MM.1S (cell line): ENCODE results near the gene DPP10.

ENCODE experiments used
- EZH2 ChIP-seq: fragments of 300-600 bp; sonication (generic); optimal IDR thresholded peaks from 2 replicates; pipeline ENCODE3; 2017; ENCODE audit warnings: low read depth, mild to moderate bottlenecking, antibody characterized with exemption, low read length, mixed read lengths
- TF ChIP-seq, protein P1 (sequence below): fragments of 300-600 bp; sonication (generic); IDR thresholded peaks from 2 replicates; pipeline ENCODE4 v1.5.1; 2016; ENCODE audit warnings: antibody characterized with exemption, low read length, mixed read lengths

DNA sequence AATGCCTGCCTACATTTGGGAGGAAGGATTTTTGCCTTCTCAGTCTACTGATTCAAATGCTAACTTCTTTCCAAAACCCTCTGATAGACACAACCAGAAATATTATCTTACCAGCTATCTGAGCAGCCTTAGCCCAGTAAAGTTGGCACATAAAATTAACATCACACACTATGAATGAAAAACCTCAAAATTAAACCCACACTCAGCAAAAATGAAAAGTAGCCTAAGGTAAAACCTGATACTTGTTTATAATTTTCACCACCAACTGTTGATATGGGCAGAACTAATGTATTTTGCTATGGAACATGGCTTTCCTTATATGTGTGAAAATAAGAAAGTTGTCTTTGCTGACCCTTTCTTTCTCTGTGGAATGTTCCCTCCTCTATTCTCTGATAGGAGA lies 226.0 kb downstream of the DPP10 start:
- TF ChIP-seq, protein P1, sequence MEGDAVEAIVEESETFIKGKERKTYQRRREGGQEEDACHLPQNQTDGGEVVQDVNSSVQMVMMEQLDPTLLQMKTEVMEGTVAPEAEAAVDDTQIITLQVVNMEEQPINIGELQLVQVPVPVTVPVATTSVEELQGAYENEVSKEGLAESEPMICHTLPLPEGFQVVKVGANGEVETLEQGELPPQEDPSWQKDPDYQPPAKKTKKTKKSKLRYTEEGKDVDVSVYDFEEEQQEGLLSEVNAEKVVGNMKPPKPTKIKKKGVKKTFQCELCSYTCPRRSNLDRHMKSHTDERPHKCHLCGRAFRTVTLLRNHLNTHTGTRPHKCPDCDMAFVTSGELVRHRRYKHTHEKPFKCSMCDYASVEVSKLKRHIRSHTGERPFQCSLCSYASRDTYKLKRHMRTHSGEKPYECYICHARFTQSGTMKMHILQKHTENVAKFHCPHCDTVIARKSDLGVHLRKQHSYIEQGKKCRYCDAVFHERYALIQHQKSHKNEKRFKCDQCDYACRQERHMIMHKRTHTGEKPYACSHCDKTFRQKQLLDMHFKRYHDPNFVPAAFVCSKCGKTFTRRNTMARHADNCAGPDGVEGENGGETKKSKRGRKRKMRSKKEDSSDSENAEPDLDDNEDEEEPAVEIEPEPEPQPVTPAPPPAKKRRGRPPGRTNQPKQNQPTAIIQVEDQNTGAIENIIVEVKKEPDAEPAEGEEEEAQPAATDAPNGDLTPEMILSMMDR = no peak
- TF ChIP-seq EZH2 = no peak
